Hematopoietic multipotent progenitor cell treated with erythropoietin and hydrocortisone succinate and interleukin-3 and kit ligand, for 15 days (in vitro differentiated cells): ENCODE results near the gene GRB10.

Experiments used
- DNase-seq: peaks from one replicate; pipeline ENCODE4 v3.0.0-alpha.2; 2015; ENCODE audit warnings: low spot score

The GRB10 gene

GRCh38 chr7:50782375-50783208 lies at the start of gene GRB10:
GRB10 (minus strand) TSS chr7:50782896; CDS start chr7:50732322, 50,574 bp downstream.
- no peak for DNase-seq

GRCh38 chr7:50828801-50829200 lies 46.1 kb upstream of the GRB10 start:
- no peak for DNase-seq

- DNase-seq, result no peak
Observed at GRCh38 chr7:50828116-50828515, 45.4 kb upstream of the GRB10 start.

- no peak for DNase-seq
Observed at GRCh38 chr7:50827281-50827680, 44.6 kb upstream of the GRB10 start.

GRCh38 chr7:50826371-50827172 lies 43.9 kb upstream of the GRB10 start:
- no peak for DNase-seq

- no peak for DNase-seq
Observed at GRCh38 chr7:50825465-50825864, 42.8 kb upstream of the GRB10 start.

GRCh38 chr7:50824882-50825281 lies 42.2 kb upstream of the GRB10 start:
- no peak for DNase-seq

GRCh38 chr7:50822706-50823105 lies 40.0 kb upstream of the GRB10 start:
- DNase-seq, result no peak

GRCh38 chr7:50822110-50822509 lies 39.4 kb upstream of the GRB10 start:
- DNase-seq, result no peak

GRCh38 chr7:50821457-50822008 lies 38.8 kb upstream of the GRB10 start:
- no peak for DNase-seq

- DNase-seq, result no peak
Observed at GRCh38 chr7:50818324-50818723, 35.6 kb upstream of the GRB10 start.

GRCh38 chr7:50817561-50817960 lies 34.9 kb upstream of the GRB10 start:
- no peak for DNase-seq

GRCh38 chr7:50815138-50815537 lies 32.4 kb upstream of the GRB10 start:
- no peak for DNase-seq

GRCh38 chr7:50814166-50814565 lies 31.5 kb upstream of the GRB10 start:
- no peak for DNase-seq

GRCh38 chr7:50812841-50813475 lies 30.3 kb upstream of the GRB10 start:
- DNase-seq, result no peak

- DNase-seq, result no peak
Observed at GRCh38 chr7:50812094-50812493, 29.4 kb upstream of the GRB10 start.

- DNase-seq, result no peak
Observed at GRCh38 chr7:50808282-50808888, 25.7 kb upstream of the GRB10 start.

GRCh38 chr7:50807026-50807730 lies 24.5 kb upstream of the GRB10 start:
- no peak for DNase-seq

GRCh38 chr7:50806143-50806542 lies 23.4 kb upstream of the GRB10 start:
- no peak for DNase-seq

- DNase-seq, result no peak
Observed at GRCh38 chr7:50805447-50806125, 22.9 kb upstream of the GRB10 start.
